HCT116 (cell line): ENCODE measurements around the gene INPP5K. TPM values are rescaled to one million over a fixed set of nuclear protein-coding genes. Genes with fewer than 3 reads are reported as not detected.

Source experiments
- ATAC-seq: fragments of 200-7000 bp; cut with Tn5 transposase; 2 replicates; pipeline ENCODE4 v1.9.1; 2020; ENCODE audit warnings: mild to moderate bottlenecking, moderate library complexity
- BruUV-seq: library from RNA; stranded (reverse); fragments of 400-500 nt; replicated peaks from 2 replicates; lab custom pipeline; 2021; lab: Mats Ljungman, UMichigan
- CTCF ChIA-PET: fragments of 300-600 bp; sonication (Branson Sonifier 250); formaldehyde crosslinking; loops from one replicate; lab custom pipeline; 2021; ENCODE audit warnings: antibody characterized with exemption; lab: Charles Lee
- POLR2A ChIA-PET: fragments of 300-600, 350-600 bp; sonication (Branson Sonifier 250); formaldehyde crosslinking; loops from one replicate; lab custom pipeline; 2021; ENCODE audit warnings: antibody characterized with exemption; lab: Charles Lee
- RAD21 ChIA-PET, 2 experiments: fragments of 300-600 bp; sonication (Branson Sonifier 250); formaldehyde crosslinking; loops; one replicate each; lab custom pipeline; 2023; ENCODE audit warnings: low total read pairs in 2 of 2; ENCODE audit not compliant: uncharacterized antibody in 2 of 2, unreplicated experiment in 2 of 2, low non-redundant PET in 1 of 2; lab: Charles Lee
- DNase-seq: peaks from one replicate; pipeline ENCODE4 v3.0.0-alpha.2; 2010; ENCODE audit warnings: low read depth, low spot score
- H2AFZ ChIP-seq: fragments of 200-600 bp; shearing (Covaris generic), sonication (generic); 2 replicates; pipeline ENCODE4 v1.6.1; 2017; ENCODE audit warnings: low read depth, mixed run types, mixed read lengths, antibody characterized with exemption, low read length; ENCODE audit not compliant: poor library complexity, severe bottlenecking
- H3K27ac ChIP-seq: 2 replicates; pipeline ENCODE4 v1.5.1; 2012; ENCODE audit warnings: low read depth, low read length
- H3K27me3 ChIP-seq: fragments of 200-600 bp; sonication (generic); 2 replicates; pipeline ENCODE4 v1.6.1; 2016; ENCODE audit warnings: mixed run types, low read length, mixed read lengths; ENCODE audit not compliant: insufficient read depth
- H3K36me3 ChIP-seq, 2 experiments: fragments of 200-500 bp in 1 of 2; fragments of 200-600 bp in 1 of 2; sonication (Bioruptor generic) in 1 of 2; sonication (generic) in 1 of 2; 2 replicates each; pipeline versions ENCODE4 v1.5.1 to v1.6.1; 2014 to 2016; ENCODE audit warnings: low read length in 2 of 2, inconsistent platforms in 1 of 2, mixed read lengths in 1 of 2, mixed run types in 1 of 2; ENCODE audit not compliant: insufficient read depth in 2 of 2, control insufficient read depth in 1 of 2
- H3K4me1 ChIP-seq, 2 experiments: fragments of 200-600 bp in 1 of 2; sonication (generic) in 1 of 2; 2 replicates each; pipeline versions ENCODE4 v1.5.1 to v1.6.1; 2012 to 2017; ENCODE audit warnings: low read length in 2 of 2, inconsistent platforms in 1 of 2, mild to moderate bottlenecking in 1 of 2, mixed read lengths in 1 of 2, mixed run types in 1 of 2, moderate library complexity in 1 of 2; ENCODE audit not compliant: insufficient read depth in 2 of 2, control insufficient read depth in 1 of 2
- H3K4me2 ChIP-seq: fragments of 200-600 bp; sonication (generic); 2 replicates; pipeline ENCODE4 v1.6.1; 2017; ENCODE audit warnings: mixed run types, low read length, mixed read lengths
- H3K4me3 ChIP-seq, 2 experiments: fragments of 200-600 bp in 1 of 2; sonication (generic) in 1 of 2; replicated peaks in 1 of 2; 2 replicates each; pipeline ENCODE4 v1.5.1; 2011 to 2016; ENCODE audit warnings: low read length in 2 of 2, control low read depth in 1 of 2, low read depth in 1 of 2, mild to moderate bottlenecking in 1 of 2, mixed read lengths in 1 of 2, mixed run types in 1 of 2
- H3K79me2 ChIP-seq: fragments of 200-600 bp; sonication (generic); 2 replicates; pipeline ENCODE4 v1.6.1; 2017; ENCODE audit warnings: mild to moderate bottlenecking, mixed run types, low read length, moderate library complexity, mixed read lengths; ENCODE audit not compliant: insufficient read depth
- H3K9ac ChIP-seq: fragments of 200-600 bp; sonication (generic); 2 replicates; pipeline ENCODE4 v1.6.1; 2016; ENCODE audit warnings: low read length, mixed read lengths
- H3K9me2 ChIP-seq: fragments of 200-600 bp; sonication (generic), shearing (Covaris generic); 2 replicates; pipeline ENCODE4 v1.6.1; 2017; ENCODE audit warnings: mixed run types, mild to moderate bottlenecking, moderate library complexity; ENCODE audit not compliant: insufficient read depth
- H3K9me3 ChIP-seq, 2 experiments: fragments of 200-500 bp in 1 of 2; fragments of 200-600 bp in 1 of 2; sonication (Bioruptor generic) in 1 of 2; sonication (generic) in 1 of 2; 2 replicates each; pipeline ENCODE4 v1.6.1; 2014 to 2017; ENCODE audit warnings: low read length in 2 of 2, mixed read lengths in 2 of 2, inconsistent platforms in 1 of 2, low read depth in 1 of 2, mild to moderate bottlenecking in 1 of 2, mixed run types in 1 of 2, moderate library complexity in 1 of 2; ENCODE audit not compliant: control insufficient read depth in 1 of 2, insufficient read depth in 1 of 2
- H4K20me1 ChIP-seq: fragments of 200-600 bp; sonication (generic), shearing (Covaris generic); 2 replicates; pipeline ENCODE4 v1.6.1; 2017; ENCODE audit warnings: mixed run types, mild to moderate bottlenecking, moderate library complexity; ENCODE audit not compliant: insufficient read depth
- CBX3 ChIP-seq: IDR thresholded peaks from 2 replicates; pipeline ENCODE4 v1.6.1; 2012; ENCODE audit warnings: low read depth
- EZH2phosphoT487 ChIP-seq: fragments of 200-600 bp; IDR thresholded peaks from 2 replicates; pipeline ENCODE4 v1.6.1; 2018; ENCODE audit warnings: antibody characterized with exemption, borderline replicate concordance
- FOSL1 ChIP-seq: IDR thresholded peaks from 2 replicates; pipeline ENCODE4 v1.6.1; 2012; ENCODE audit warnings: low read depth
- JUND ChIP-seq: IDR thresholded peaks from 2 replicates; pipeline ENCODE4 v1.6.1; 2012
- SIN3A ChIP-seq: IDR thresholded peaks from 2 replicates; pipeline ENCODE4 v1.6.1; 2012; ENCODE audit warnings: low read depth
- SRF ChIP-seq: IDR thresholded peaks from 2 replicates; pipeline ENCODE4 v1.6.1; 2012; ENCODE audit warnings: low read depth
- TCF7L2 ChIP-seq: IDR thresholded peaks from 2 replicates; pipeline ENCODE4 v1.7.0; 2011; ENCODE audit warnings: borderline replicate concordance, inconsistent platforms; ENCODE audit not compliant: insufficient read depth, insufficient read length; ENCODE audit errors: extremely low read depth
- YY1 ChIP-seq: IDR thresholded peaks from 2 replicates; pipeline ENCODE4 v1.6.1; 2011; ENCODE audit warnings: low read length, low read depth, moderate library complexity, mild to moderate bottlenecking; ENCODE audit not compliant: insufficient replicate concordance; ENCODE audit errors: extremely low read depth
- intact Hi-C: fragments of 100-400 bp; cut with micrococcal nuclease; formaldehyde crosslinking; loops from 2 replicates; pipeline ENCODE4 v1.10.0; 2022
- total RNA-seq: library from RNA; stranded (reverse); gene quantifications from one replicate; pipeline ENCODE4 v1.2.1, GENCODE V29; 2021; ENCODE audit not compliant: unreplicated experiment
- TF ChIP-seq, protein P1 (sequence below): IDR thresholded peaks from 2 replicates; pipeline ENCODE4 v1.6.1; 2012

INPP5K gene
- total RNA-seq, 1 experiment from 2014 or later, result 25.6 TPM

DNA sequence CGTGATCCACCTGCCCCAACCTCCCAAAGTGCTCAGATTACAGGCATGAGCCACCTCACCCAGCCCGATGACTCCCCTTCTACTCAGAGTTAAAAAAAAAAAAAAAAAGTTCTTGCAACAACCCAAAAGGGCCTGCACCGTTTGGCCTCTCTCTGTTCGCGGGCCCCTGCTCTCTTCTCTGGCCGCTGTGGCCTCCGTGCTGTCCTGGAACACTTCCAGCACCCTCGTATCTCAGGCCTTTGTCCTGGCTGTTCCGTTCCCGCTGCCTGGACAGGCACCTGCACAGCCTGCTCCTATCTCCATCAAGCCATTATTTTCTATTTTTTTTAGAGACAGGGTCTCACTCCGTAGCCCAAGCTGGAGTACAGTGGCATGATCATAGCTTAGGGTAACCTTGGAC lies 34.7 kb downstream of the INPP5K start:
- RAD21 ChIA-PET, result no interaction called here
- no peak overlapping the region for H3K27ac ChIP-seq
- no TSS peak for BruUV-seq
- H2AFZ ChIP-seq, result no peak overlapping the region
- H3K4me2 ChIP-seq, result no peak overlapping the region
- TF ChIP-seq YY1, result no peak
- TF ChIP-seq JUND, result no peak
- intact Hi-C loops, result loop anchor here (10.0 kb wide), 1 partner anchor 153 kb away; no protein-coding TSS in a partner anchor
- ATAC-seq (no peak), DNase-seq (no peak)
- H3K27me3 ChIP-seq, result no peaks in the 10 kb centered on the region
- no peaks in the 10 kb centered on the region for H4K20me1 ChIP-seq
- CTCF ChIA-PET, result no interaction called here
- no peak overlapping the region for H3K4me3 ChIP-seq
- POLR2A ChIA-PET, result interaction anchor here (1.2 to 2.4 kb wide), 2 partner anchors 19 to 36 kb away, joined by 3 to 8 read pairs; no protein-coding TSS in a partner anchor
- no peaks in the 10 kb centered on the region for H3K9me3 ChIP-seq
- H3K9me2 ChIP-seq, result no peaks in the 10 kb centered on the region
- peaks cover 27 to 43% of the 10 kb centered on the region in 2 experiments; a peak in 3 of 4 replicates for H3K36me3 ChIP-seq
- peaks cover 6 to 21% of the 10 kb centered on the region in 2 experiments for H3K4me1 ChIP-seq
- H3K79me2 ChIP-seq, result peaks cover 27% of the 10 kb centered on the region
- H3K9ac ChIP-seq, result no peak overlapping the region

DNA sequence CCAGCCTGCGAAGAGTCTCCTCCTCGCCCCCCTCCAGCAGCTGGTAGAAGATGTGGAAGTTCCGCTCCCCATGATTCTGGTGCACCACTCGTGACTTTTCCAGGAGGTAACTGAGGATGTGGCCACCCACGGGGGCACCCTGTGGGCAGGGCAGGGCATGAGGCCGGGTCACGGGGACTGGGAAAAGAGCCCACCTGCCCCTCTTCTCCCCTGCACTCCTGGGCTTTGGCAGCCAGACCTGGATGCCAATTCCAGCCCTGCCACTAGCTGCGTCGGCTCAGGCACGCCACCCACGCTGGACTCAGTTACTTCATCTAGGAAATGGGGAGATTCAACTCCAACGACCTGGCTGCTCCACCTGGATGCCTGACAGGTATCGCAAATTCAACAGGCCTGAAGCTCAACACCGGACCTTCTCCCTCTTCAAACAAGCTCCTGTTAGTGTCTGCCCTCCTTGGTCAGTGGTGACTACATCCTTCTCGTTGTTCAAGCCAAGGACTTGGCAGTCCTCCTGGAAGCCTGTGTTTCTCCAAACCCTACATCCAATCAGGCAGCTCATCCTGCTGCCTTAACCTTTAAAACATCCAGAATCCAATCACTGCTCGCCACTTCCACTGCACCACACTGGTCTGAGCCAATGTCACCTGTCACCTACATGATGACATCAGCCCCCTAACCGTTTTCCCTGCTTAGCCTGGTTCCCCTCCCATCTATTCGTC lies 35.5 kb downstream of the INPP5K start:
- Histone ChIP-seq H3K4me3 (no peak overlapping the region), H3K4me1 (peaks cover 6 to 13% of the 10 kb centered on the region in 2 experiments), H3K36me3 (peaks cover 33 to 43% of the 10 kb centered on the region in 2 experiments; a peak in 3 of 4 replicates), H3K9ac (no peak overlapping the region), H4K20me1 (no peaks in the 10 kb centered on the region), H3K9me2 (no peaks in the 10 kb centered on the region), H3K79me2 (peaks cover 24% of the 10 kb centered on the region), H3K27ac (no peak overlapping the region), H3K4me2 (no peak overlapping the region), H3K27me3 (no peaks in the 10 kb centered on the region), H2AFZ (no peak overlapping the region), H3K9me3 (no peaks in the 10 kb centered on the region)
- TF ChIP-seq TCF7L2 (no peak), SIN3A (no peak), YY1 (no peak), EZH2phosphoT487 (no peak), CBX3 (no peak), FOSL1 (no peak), SRF (no peak)
- TF ChIP-seq, protein P1, sequence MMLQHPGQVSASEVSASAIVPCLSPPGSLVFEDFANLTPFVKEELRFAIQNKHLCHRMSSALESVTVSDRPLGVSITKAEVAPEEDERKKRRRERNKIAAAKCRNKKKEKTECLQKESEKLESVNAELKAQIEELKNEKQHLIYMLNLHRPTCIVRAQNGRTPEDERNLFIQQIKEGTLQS, result no peak
- DNase-seq (no peak), ATAC-seq (no peak)
- ChIA-PET CTCF (no interaction called here), POLR2A (interaction anchor here (2.4 kb wide), 1 partner anchor 18 kb away, joined by 8 read pairs; no protein-coding TSS in a partner anchor), RAD21 (no interaction called here)
- no TSS peak for BruUV-seq
- intact Hi-C loops, result loop anchor here (10.0 kb wide), 1 partner anchor 154 kb away; no protein-coding TSS in a partner anchor
